Activated T-helper 1 cell treated with Interleukin-2 at 50 U/mL for 16 hours (primary cell): ENCODE measurements around the gene CD180.
A peak's percentile ranks its signal among the peaks of the same experiment; 100 is the strongest.
"Not testable (repeated sequence)": the region's sequence is repeated elsewhere in the genome, so short reads cannot be mapped to it uniquely, and the experiment has no call there.

Experiments
- DNase-seq: peaks from one replicate; pipeline ENCODE4 v3.0.0-alpha.2; 2020; ENCODE audit warnings: low read depth

CD180 gene

GRCh38 chr5:67188274-67189078, 8.1 kb downstream of the CD180 start:
- no peak for DNase-seq

DNA sequence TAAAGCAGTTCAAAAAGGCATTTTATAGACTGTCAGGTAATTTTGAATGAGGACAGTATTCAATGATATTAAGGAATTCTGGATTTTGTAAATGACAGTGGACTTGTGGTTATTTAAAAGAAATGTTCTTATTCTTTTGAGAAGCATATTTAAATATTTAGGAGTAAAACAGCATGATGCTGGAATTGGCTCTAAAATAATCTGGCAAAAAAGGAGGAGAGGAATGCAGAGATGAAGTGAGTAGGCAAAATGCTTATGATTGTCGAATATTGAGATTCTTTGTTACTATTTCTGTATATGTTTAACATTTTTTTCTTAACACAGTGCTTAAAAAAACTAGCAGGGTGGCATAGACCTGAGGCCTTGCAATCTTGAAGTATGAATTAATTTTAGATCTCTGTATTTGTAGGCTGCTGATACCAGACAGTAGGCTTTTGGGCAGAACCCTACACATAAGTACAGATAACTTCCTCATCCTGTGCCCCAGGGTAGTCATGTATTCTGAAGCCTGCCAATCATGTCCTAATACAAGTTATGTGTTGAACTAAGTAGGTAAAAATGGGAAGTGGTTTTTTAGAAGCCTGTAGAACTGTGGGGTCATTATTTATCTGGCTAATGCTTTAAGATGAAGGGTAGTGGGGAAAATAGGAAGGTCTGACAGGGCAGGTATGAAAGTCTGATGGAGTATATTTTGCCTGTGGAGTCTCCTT, 9.4 kb downstream of the CD180 start:
- DNase-seq, result no peak

DNA sequence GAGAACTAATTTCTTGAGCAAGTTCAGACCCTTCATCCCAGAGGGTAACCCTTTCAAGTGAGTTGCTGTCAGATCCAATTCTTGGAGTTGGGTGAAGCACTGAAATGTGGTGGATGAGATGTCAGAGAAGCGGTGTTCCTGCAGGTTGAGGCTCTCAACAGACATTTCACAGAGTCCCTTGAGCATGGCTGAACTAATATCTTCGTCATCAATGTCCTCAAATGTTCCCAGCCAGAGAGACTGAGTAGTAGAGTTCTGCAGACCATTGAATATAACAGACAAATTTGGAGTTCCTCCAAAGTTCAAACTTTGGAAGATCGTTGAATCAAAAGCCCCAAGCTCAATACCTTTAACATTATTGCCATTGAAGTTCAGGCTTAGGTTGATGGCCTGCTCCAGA, 12.7 kb downstream of the CD180 start:
- DNase-seq, result no peak

DNA sequence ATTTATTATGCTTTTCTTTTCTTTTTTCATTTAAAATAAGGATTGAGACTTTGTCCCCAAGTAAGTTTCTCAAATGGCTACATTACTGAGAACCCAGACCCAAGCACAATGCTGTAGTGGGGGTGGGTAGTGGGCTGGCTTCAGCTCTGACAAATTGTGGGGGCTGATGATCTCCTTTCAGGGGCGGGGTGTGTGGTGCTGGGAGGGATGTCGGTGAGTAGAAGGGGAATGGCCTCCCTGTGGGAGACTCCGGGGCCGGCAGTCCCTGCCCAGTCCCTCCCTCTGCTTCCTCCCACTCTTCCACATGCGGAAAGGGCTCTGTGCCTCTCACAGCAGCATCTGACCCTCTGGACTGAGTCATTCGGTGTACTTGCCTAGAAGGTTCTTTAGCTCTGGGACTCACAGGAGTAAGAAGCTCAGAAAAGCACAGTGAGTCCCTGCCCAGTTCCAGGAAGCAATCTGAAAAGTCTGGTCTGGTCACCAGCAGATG, 14.3 kb downstream of the CD180 start:
- DNase-seq, result no peak

- DNase-seq, result no peak
These were observed 14.9 kb downstream of the CD180 start for GRCh38 chr5:67181648-67182221.

GRCh38 chr5:67179697-67180361, 16.8 kb downstream of the CD180 start:
- DNase-seq, result no peak

GRCh38 chr5:67178966-67179365, 17.6 kb downstream of the CD180 start:
- no peak for DNase-seq

DNA sequence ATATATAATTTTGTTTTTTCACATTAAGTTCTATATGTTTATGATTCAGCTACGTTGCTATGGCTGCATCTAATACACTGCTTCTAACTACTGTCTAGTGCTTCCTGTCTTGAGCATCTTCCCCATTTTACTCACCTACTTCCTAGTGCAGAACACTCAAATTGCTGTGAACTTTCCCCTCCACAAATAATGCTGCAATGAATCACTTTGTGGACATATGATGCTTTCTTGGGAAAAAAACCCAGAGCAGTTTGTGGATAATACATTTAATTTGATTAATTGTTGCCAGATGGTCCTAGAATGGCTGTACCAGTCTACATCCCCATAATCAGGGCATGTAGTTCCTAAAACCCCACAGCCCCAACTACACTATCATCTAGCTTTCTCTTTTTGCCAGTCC, 18.5 kb downstream of the CD180 start:
- no peak for DNase-seq

DNA sequence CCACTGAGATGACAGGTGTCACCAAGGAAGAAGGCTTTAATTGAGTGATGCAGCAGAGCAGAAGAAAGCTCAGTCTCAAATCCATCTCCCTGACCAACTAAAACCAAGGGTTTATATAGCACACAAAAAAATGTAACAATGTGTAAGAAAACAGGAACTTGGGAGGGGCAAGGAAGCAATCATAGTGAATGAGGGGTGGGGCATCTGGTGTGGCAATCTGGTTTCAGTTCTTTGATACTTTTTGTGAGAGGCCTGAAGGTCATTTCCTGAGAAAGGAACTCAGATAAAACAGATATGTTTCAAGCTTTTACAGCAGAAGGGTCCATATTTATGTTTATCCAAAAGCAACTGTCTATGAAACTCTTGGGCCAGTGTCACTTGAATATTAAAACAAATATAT, 19.7 kb downstream of the CD180 start:
- no peak for DNase-seq

DNA sequence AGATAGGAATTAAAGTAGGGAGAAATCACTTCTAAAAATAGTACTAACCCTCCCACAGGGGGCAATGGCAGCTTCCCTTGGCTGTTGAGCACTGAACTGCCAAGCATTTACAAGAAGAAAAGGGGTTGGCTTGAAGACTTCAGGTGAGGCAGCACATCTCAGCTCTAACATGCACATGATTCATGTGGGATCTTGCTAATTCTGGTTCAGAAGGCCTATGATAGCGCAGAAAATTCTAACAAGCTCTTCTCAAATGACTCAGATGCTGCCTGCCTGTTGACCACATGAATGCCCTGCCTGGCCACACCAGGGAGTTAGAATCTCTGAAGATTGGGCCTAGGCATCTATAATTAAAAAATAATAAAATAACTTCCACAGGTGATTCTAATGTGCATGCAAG, 22.6 kb downstream of the CD180 start:
- DNase-seq, result no peak

GRCh38 chr5:67173351-67173750, 23.2 kb downstream of the CD180 start:
- DNase-seq, result not testable (repeated sequence)

GRCh38 chr5:67170767-67171166, 25.8 kb downstream of the CD180 start:
- no peak for DNase-seq

- DNase-seq, result no peak
These were observed 28.5 kb downstream of the CD180 start for GRCh38 chr5:67168069-67168468.

- peak; percentile 60 for DNase-seq
These were observed 29.9 kb downstream of the CD180 start for GRCh38 chr5:67166460-67167285.

GRCh38 chr5:67165526-67166459, 30.8 kb downstream of the CD180 start:
- peak; percentile 62 for DNase-seq

- DNase-seq, result no peak
These were observed 31.6 kb downstream of the CD180 start for GRCh38 chr5:67164856-67165525.

- no peak for DNase-seq
These were observed 32.6 kb downstream of the CD180 start for GRCh38 chr5:67163863-67164595.

GRCh38 chr5:67163231-67163756, 33.3 kb downstream of the CD180 start:
- no peak for DNase-seq

GRCh38 chr5:67161767-67162166, 34.8 kb downstream of the CD180 start:
- DNase-seq, result no peak
